Breast epithelium (tissue), 3 donors: ENCODE data around the gene STEAP4.

Source experiments
- POLR2A ChIP-seq: fragments of 450-650 bp; IDR thresholded peaks from one replicate; pipeline ENCODE4 v1.6.1; 2016; ENCODE audit warnings: antibody characterized with exemption, mild to moderate bottlenecking, moderate library complexity
- POLR2AphosphoS5 ChIP-seq, 3 donors: sonication (generic); formaldehyde crosslinking; IDR thresholded peaks; one replicate each; pipeline ENCODE4 v1.6.1; 2017; ENCODE audit warnings: antibody characterized with exemption in 3 of 3
- TF ChIP-seq, protein P1 (sequence below), 3 donors: fragments of 450-650 bp; IDR thresholded peaks; one replicate each; pipeline ENCODE4 v1.5.1; 2016 to 2017; ENCODE audit warnings: antibody characterized with exemption in 3 of 3, mild to moderate bottlenecking in 3 of 3, moderate library complexity in 3 of 3

DNA sequence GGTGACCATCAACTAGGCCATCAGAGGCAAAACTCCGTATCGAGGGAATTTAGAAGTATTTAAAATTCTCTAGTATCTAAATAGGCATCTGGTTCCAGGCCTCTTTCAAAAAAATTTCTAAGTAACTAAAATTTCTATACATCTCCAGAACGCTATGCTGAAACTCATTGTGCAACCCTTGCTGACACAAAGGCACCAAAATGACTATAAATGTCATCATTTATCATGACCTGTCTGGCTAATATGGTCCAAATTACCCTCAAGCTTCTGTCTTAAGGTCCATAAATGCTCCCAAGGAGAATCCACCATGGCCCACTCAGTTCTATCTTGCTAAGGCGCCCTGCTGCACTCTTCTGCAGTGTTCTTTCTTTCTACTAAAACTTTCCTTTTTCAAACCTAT is 16.2 kb downstream of the STEAP4 start:
- TF ChIP-seq, protein P1, sequence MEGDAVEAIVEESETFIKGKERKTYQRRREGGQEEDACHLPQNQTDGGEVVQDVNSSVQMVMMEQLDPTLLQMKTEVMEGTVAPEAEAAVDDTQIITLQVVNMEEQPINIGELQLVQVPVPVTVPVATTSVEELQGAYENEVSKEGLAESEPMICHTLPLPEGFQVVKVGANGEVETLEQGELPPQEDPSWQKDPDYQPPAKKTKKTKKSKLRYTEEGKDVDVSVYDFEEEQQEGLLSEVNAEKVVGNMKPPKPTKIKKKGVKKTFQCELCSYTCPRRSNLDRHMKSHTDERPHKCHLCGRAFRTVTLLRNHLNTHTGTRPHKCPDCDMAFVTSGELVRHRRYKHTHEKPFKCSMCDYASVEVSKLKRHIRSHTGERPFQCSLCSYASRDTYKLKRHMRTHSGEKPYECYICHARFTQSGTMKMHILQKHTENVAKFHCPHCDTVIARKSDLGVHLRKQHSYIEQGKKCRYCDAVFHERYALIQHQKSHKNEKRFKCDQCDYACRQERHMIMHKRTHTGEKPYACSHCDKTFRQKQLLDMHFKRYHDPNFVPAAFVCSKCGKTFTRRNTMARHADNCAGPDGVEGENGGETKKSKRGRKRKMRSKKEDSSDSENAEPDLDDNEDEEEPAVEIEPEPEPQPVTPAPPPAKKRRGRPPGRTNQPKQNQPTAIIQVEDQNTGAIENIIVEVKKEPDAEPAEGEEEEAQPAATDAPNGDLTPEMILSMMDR (IDR thresholded peaks at IDR 0.05), result no peak
- TF ChIP-seq POLR2A, result no peak
- TF ChIP-seq POLR2AphosphoS5 (IDR thresholded peaks at IDR 0.05), result no peak
